HG02759 (cell line): ENCODE measurements around the gene TEX52.

Experiments
- ATAC-seq: cut with Tn5 transposase; IDR thresholded peaks from one replicate; pipeline ENCODE4 v1.9.1; 2021; ENCODE audit warnings: mild to moderate bottlenecking, moderate library complexity; ENCODE audit not compliant: unreplicated experiment

TEX52 gene

GRCh38 chr12:2801044-2801783, 55.6 kb downstream of the TEX52 start:
- no peak for ATAC-seq

DNA sequence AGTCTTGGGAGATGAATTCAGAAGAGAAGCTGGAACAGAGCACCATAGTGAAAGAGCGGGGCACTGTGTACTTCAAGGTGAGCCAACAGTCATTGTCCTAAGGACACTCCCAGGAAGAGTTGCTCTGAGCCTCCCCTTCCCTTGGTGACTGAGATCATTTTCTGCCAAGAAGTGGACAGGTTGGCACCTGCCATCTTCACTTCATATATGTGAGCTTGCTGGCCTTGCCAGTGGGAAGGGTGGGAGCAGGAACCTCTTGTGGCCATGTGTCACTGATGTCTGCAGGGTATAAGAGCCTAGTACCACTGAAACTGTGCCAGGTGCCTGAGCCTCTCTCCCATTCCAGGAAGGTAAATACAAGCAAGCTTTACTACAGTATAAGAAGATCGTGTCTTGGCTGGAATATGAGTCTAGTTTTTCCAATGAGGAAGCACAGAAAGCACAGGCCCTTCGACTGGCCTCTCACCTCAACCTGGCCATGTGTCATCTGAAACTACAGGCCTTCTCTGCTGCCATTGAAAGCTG, 56.7 kb downstream of the TEX52 start:
- no peak for ATAC-seq
